ENCODE measurements around the gene TK1.

- TF ChIP-seq, protein P1, sequence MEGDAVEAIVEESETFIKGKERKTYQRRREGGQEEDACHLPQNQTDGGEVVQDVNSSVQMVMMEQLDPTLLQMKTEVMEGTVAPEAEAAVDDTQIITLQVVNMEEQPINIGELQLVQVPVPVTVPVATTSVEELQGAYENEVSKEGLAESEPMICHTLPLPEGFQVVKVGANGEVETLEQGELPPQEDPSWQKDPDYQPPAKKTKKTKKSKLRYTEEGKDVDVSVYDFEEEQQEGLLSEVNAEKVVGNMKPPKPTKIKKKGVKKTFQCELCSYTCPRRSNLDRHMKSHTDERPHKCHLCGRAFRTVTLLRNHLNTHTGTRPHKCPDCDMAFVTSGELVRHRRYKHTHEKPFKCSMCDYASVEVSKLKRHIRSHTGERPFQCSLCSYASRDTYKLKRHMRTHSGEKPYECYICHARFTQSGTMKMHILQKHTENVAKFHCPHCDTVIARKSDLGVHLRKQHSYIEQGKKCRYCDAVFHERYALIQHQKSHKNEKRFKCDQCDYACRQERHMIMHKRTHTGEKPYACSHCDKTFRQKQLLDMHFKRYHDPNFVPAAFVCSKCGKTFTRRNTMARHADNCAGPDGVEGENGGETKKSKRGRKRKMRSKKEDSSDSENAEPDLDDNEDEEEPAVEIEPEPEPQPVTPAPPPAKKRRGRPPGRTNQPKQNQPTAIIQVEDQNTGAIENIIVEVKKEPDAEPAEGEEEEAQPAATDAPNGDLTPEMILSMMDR (IDR thresholded peaks at IDR 0.05; ENCODE audit: low read depth, low read length, poor library complexity, severe bottlenecking): no peak
- TF ChIP-seq EZH2phosphoT487 (IDR thresholded peaks at IDR 0.05; ENCODE audit: borderline replicate concordance, low read length): no peak
Observed at GRCh38 chr17:78143214-78144146, 43.4 kb downstream of the TK1 start.
